Measurements from ENCODE around the gene FIGLA.
A peak's percentile ranks its signal among the peaks of the same experiment; 100 is the strongest.

Gene FIGLA

DNA sequence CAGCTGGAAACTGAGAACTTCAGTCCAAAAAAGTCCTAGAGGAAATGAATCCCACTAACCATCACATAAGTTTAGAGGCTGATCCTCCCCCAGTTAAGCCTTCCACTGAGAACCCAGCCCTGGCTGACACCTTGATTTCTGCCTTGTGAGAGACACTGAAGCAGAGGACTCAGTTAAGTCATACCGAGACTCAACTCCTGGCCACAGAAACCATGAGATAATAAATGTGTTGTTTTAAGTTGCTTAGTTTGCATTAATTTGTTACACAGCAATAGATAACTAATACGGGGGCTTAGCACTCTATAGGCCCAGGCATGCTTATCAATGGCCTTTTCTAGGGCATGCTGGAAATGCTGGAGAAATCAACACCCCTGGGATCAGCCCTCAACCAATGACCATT lies 19.0 kb downstream of the FIGLA start:
- Histone ChIP-seq H3K9ac (ENCODE audit: insufficient read length, low read depth) (no peak overlapping the region), H3K9me3 (ENCODE audit: insufficient read depth, low read length) (no peaks in the 10 kb centered on the region)
- TF ChIP-seq ZNF274 (IDR thresholded peaks at IDR 0.05; ENCODE audit: low read depth, low read length) = no peak
- no peak for TF ChIP-seq YY1 (IDR thresholded peaks at IDR 0.05; ENCODE audit: insufficient read depth, insufficient read length)
- no peak for TF ChIP-seq SUZ12 (IDR thresholded peaks at IDR 0.05; ENCODE audit: extremely low read depth, insufficient read depth, insufficient read length)

GRCh38 chr2:70769450-70769849 lies 21.0 kb downstream of the FIGLA start:
- Histone ChIP-seq H3K9me3 (ENCODE audit: insufficient read depth, low read length) (no peaks in the 10 kb centered on the region), H3K27me3 (ENCODE audit: insufficient read depth, insufficient read length) (no peaks in the 10 kb centered on the region), H3K4me3 (ENCODE audit: insufficient read length, low read depth) (no peak overlapping the region), H3K36me3 (ENCODE audit: insufficient read depth, insufficient read length, low read length) (no peaks in the 10 kb centered on the region), H3K9ac (ENCODE audit: insufficient read length, low read depth) (no peak overlapping the region), H3K4me1 (ENCODE audit: insufficient read depth, insufficient read length) (peaks cover 4% of the 10 kb centered on the region)
- no peak for DNase-seq (ENCODE audit: low read depth, low spot score)
- TF ChIP-seq YY1 (IDR thresholded peaks at IDR 0.05; ENCODE audit: insufficient read depth, insufficient read length) (no peak), SUZ12 (IDR thresholded peaks at IDR 0.05; ENCODE audit: extremely low read depth, insufficient read depth, insufficient read length) (no peak)

More for the DNA sequence above, 19.0 kb downstream of the FIGLA start:
- H3K4me3 ChIP-seq (ENCODE audit: insufficient read length, low read depth) = no peak overlapping the region
- no peaks in the 10 kb centered on the region for H3K36me3 ChIP-seq (ENCODE audit: insufficient read depth, insufficient read length, low read length)
- DNase-seq (ENCODE audit: low read depth, low spot score) = no peak
- peaks cover 4% of the 10 kb centered on the region for H3K4me1 ChIP-seq (ENCODE audit: insufficient read depth, insufficient read length)
- no peaks in the 10 kb centered on the region for H3K27me3 ChIP-seq (ENCODE audit: insufficient read depth, insufficient read length)

GRCh38 chr2:70768590-70769085 lies 21.8 kb downstream of the FIGLA start:
- peak overlapping the region; percentile 21 for H3K9ac ChIP-seq (ENCODE audit: insufficient read length, low read depth)
- H3K27me3 ChIP-seq (ENCODE audit: insufficient read depth, insufficient read length) = no peaks in the 10 kb centered on the region
- DNase-seq (ENCODE audit: low read depth, low spot score) = no peak
- no peaks in the 10 kb centered on the region for H3K36me3 ChIP-seq (ENCODE audit: insufficient read depth, insufficient read length, low read length)
- H3K9me3 ChIP-seq (ENCODE audit: insufficient read depth, low read length) = no peaks in the 10 kb centered on the region
- H3K4me1 ChIP-seq (ENCODE audit: insufficient read depth, insufficient read length) = peaks cover 4% of the 10 kb centered on the region
- H3K4me3 ChIP-seq (ENCODE audit: insufficient read length, low read depth) = no peak overlapping the region
- TF ChIP-seq YY1 (IDR thresholded peaks at IDR 0.05; ENCODE audit: insufficient read depth, insufficient read length) = no peak
- TF ChIP-seq ZNF274 (IDR thresholded peaks at IDR 0.05; ENCODE audit: low read depth, low read length) = no peak
- no peak for TF ChIP-seq SUZ12 (IDR thresholded peaks at IDR 0.05; ENCODE audit: extremely low read depth, insufficient read depth, insufficient read length)

GRCh38 chr2:70767699-70768589 lies 22.5 kb downstream of the FIGLA start, which contains the start of gene ADD2:
Gene ADD2 (minus strand): TSS chr2:70768200. CDS start chr2:70706408, 61,792 bp downstream.
- H3K9me3 ChIP-seq (ENCODE audit: insufficient read depth, low read length) = no peaks in the 10 kb centered on the region
- peak; percentile 77 for DNase-seq (ENCODE audit: low read depth, low spot score)
- peaks cover 4% of the 10 kb centered on the region for H3K4me1 ChIP-seq (ENCODE audit: insufficient read depth, insufficient read length)
- peak within 1 kb of the TSS; percentile 81 for H3K9ac ChIP-seq (ENCODE audit: insufficient read length, low read depth)
- peak within 1 kb of the TSS; percentile 76 for H3K4me3 ChIP-seq (ENCODE audit: insufficient read length, low read depth)
- H3K27me3 ChIP-seq (ENCODE audit: insufficient read depth, insufficient read length) = no peaks in the 10 kb centered on the region
- TF ChIP-seq ZNF274 (IDR thresholded peaks at IDR 0.05; ENCODE audit: low read depth, low read length) = no peak
- TF ChIP-seq SUZ12 (IDR thresholded peaks at IDR 0.05; ENCODE audit: extremely low read depth, insufficient read depth, insufficient read length) = no peak
- TF ChIP-seq YY1 (IDR thresholded peaks at IDR 0.05; ENCODE audit: insufficient read depth, insufficient read length) = no peak
- H3K36me3 ChIP-seq (ENCODE audit: insufficient read depth, insufficient read length, low read length) = no peaks in the 10 kb centered on the region

DNA sequence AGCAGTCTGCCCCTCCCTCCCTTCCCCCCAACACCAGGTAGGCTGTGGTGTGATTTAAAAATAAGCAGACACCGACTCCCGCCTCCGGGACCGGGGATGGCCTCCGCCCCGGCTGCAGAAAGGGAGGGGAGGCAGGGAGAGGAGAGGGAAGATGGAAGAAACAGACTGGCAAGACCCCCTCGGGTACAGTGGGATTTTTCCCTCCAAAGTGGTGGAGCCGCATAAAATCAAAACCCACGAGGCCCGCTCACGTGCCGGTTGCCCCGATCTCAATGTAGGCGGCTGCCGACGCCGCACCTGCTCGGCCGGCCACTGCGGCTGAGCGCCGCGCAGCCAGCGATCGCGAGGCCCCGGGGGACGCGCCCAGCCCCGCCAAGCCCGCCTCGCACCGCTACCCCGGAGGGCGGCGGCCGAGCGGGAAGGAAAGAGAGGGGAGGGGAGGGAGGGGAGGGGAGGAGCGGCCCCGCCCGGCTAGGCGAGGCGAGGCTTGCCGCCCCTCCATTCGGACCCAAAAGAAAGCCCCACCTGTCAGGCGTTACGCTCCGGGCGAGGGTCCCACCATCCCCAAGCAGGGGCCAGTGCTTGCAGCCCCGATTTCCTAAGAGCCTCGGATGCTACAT lies 23.3 kb downstream of the FIGLA start:
- no peaks in the 10 kb centered on the region for H3K9me3 ChIP-seq (ENCODE audit: insufficient read depth, low read length)
- H3K9ac ChIP-seq (ENCODE audit: insufficient read length, low read depth) = peak overlapping the region; percentile 81
- H3K4me3 ChIP-seq (ENCODE audit: insufficient read length, low read depth) = peak overlapping the region; percentile 76
- H3K27me3 ChIP-seq (ENCODE audit: insufficient read depth, insufficient read length) = no peaks in the 10 kb centered on the region
- peaks cover 4% of the 10 kb centered on the region for H3K4me1 ChIP-seq (ENCODE audit: insufficient read depth, insufficient read length)
- no peaks in the 10 kb centered on the region for H3K36me3 ChIP-seq (ENCODE audit: insufficient read depth, insufficient read length, low read length)
- TF ChIP-seq SUZ12 (IDR thresholded peaks at IDR 0.05; ENCODE audit: extremely low read depth, insufficient read depth, insufficient read length) (no peak), YY1 (IDR thresholded peaks at IDR 0.05; ENCODE audit: insufficient read depth, insufficient read length) (no peak), ZNF274 (IDR thresholded peaks at IDR 0.05; ENCODE audit: low read depth, low read length) (no peak)
- peak; percentile 79 for DNase-seq (ENCODE audit: low read depth, low spot score)

- Histone ChIP-seq H3K36me3 (ENCODE audit: insufficient read depth, insufficient read length, low read length) (no peaks in the 10 kb centered on the region), H3K9ac (ENCODE audit: insufficient read length, low read depth) (peak overlapping the region; percentile 81), H3K27me3 (ENCODE audit: insufficient read depth, insufficient read length) (no peaks in the 10 kb centered on the region), H3K4me1 (ENCODE audit: insufficient read depth, insufficient read length) (peaks cover 4% of the 10 kb centered on the region), H3K4me3 (ENCODE audit: insufficient read length, low read depth) (peak overlapping the region; percentile 76), H3K9me3 (ENCODE audit: insufficient read depth, low read length) (no peaks in the 10 kb centered on the region)
- DNase-seq (ENCODE audit: low read depth, low spot score) = no peak
- no peak for TF ChIP-seq YY1 (IDR thresholded peaks at IDR 0.05; ENCODE audit: insufficient read depth, insufficient read length)
- no peak for TF ChIP-seq SUZ12 (IDR thresholded peaks at IDR 0.05; ENCODE audit: extremely low read depth, insufficient read depth, insufficient read length)
- no peak for TF ChIP-seq ZNF274 (IDR thresholded peaks at IDR 0.05; ENCODE audit: low read depth, low read length)
Observed at GRCh38 chr2:70766357-70767078, 23.9 kb downstream of the FIGLA start.
